ENCODE data around the gene CHST13. TPM values are rescaled to one million over a fixed set of nuclear protein-coding genes. Genes with fewer than 3 reads are reported as not detected.

The CHST13 gene
- polyA plus RNA-seq, 6 donors from 2014 or later: 0.16 to 0.53 TPM; not detected in 4

GRCh38 chr3:126482503-126483255 lies 41.3 kb upstream of the CHST13 start:
- ATAC-seq (ENCODE audit: low read depth in 2 of 2) (no peak), DNase-seq (no peak)
- Mint-ChIP-seq H3K4me1 (peaks cover 10 to 15% (median 10%) of the 10 kb centered on the region in 3 donors), H3K27me3 (peaks cover 4 to 10% (median 6%) of the 10 kb centered on the region in 3 donors), H3K27ac (peak overlapping the region in 1 of 6 donors; percentile 53), H3K9me3 (no peaks in the 10 kb centered on the region), H3K4me3 (no peak overlapping the region), H3K36me3 (no peaks in the 10 kb centered on the region)

GRCh38 chr3:126483321-126483761 lies 40.6 kb upstream of the CHST13 start:
- H3K4me1 Mint-ChIP-seq: peaks cover 10 to 15% (median 10%) of the 10 kb centered on the region in 3 donors
- no peaks in the 10 kb centered on the region for H3K36me3 Mint-ChIP-seq
- H3K27me3 Mint-ChIP-seq: peaks cover 6 to 10% (median 6%) of the 10 kb centered on the region in 3 donors
- ATAC-seq (ENCODE audit: low read depth in 2 of 2): no peak
- H3K9me3 Mint-ChIP-seq: no peaks in the 10 kb centered on the region
- DNase-seq: no peak
- no peak overlapping the region for H3K27ac Mint-ChIP-seq
- no peak overlapping the region for H3K4me3 Mint-ChIP-seq

DNA sequence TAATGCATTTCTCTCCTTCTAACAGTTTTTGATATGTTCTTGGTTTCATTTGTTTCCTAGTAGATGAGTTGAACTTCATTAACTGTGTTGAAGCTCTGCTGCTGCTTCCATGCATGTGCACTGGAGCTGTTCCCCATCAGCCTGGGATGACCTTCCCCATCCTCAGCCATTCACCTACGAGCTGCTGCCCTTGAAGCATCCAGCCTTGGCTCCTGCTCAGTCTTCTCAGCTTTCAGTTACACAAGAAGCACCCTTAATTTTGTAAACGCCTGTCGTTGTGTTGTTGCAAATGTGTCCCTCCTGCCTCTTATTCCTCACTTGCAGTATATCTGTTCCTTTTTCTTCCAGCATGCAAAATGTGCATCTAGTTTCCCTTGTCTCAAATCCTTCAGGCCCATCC lies 39.8 kb upstream of the CHST13 start:
- DNase-seq (no peak), ATAC-seq (ENCODE audit: low read depth in 2 of 2) (no peak)
- Mint-ChIP-seq H3K27ac (no peak overlapping the region), H3K4me3 (no peak overlapping the region), H3K27me3 (peaks cover 6 to 10% (median 7%) of the 10 kb centered on the region in 3 donors), H3K36me3 (no peaks in the 10 kb centered on the region), H3K9me3 (no peaks in the 10 kb centered on the region), H3K4me1 (peaks cover 10 to 15% (median 10%) of the 10 kb centered on the region in 3 donors)

GRCh38 chr3:126484662-126485061 lies 39.3 kb upstream of the CHST13 start:
- peak overlapping the region in 1 of 6 donors; percentile 49 for H3K27ac Mint-ChIP-seq
- no peaks in the 10 kb centered on the region for H3K9me3 Mint-ChIP-seq
- H3K27me3 Mint-ChIP-seq: peaks cover 6 to 10% (median 7%) of the 10 kb centered on the region in 3 donors
- DNase-seq (no peak), ATAC-seq (ENCODE audit: low read depth in 2 of 2) (no peak)
- H3K4me1 Mint-ChIP-seq: peaks cover 10 to 15% (median 10%) of the 10 kb centered on the region in 3 donors
- H3K4me3 Mint-ChIP-seq: no peak overlapping the region
- no peaks in the 10 kb centered on the region for H3K36me3 Mint-ChIP-seq

GRCh38 chr3:126485176-126485897 lies 38.6 kb upstream of the CHST13 start:
- no peak for ATAC-seq (ENCODE audit: low read depth in 2 of 2)
- no peak for DNase-seq
- Mint-ChIP-seq H3K36me3 (no peaks in the 10 kb centered on the region), H3K27ac (peak overlapping the region in 1 of 6 donors; percentile 76), H3K4me1 (peaks cover 10 to 15% (median 10%) of the 10 kb centered on the region in 3 donors), H3K9me3 (no peaks in the 10 kb centered on the region), H3K27me3 (peaks cover 6 to 10% (median 7%) of the 10 kb centered on the region in 3 donors), H3K4me3 (no peak overlapping the region)

GRCh38 chr3:126485956-126486355 lies 38.0 kb upstream of the CHST13 start:
- no peak overlapping the region for H3K4me3 Mint-ChIP-seq
- peak overlapping the region in 1 of 6 donors; percentile 76 for H3K27ac Mint-ChIP-seq

GRCh38 chr3:126486360-126486847 lies 37.6 kb upstream of the CHST13 start:
- H3K36me3 Mint-ChIP-seq: no peaks in the 10 kb centered on the region
- peaks cover 3 to 10% (median 6%) of the 10 kb centered on the region in 3 donors for H3K27me3 Mint-ChIP-seq
- H3K4me1 Mint-ChIP-seq: peaks cover 10 to 15% (median 10%) of the 10 kb centered on the region in 3 donors
- DNase-seq (no peak), ATAC-seq (ENCODE audit: low read depth in 2 of 2) (no peak)
- no peak overlapping the region for H3K27ac Mint-ChIP-seq
- H3K4me3 Mint-ChIP-seq: no peak overlapping the region
- no peaks in the 10 kb centered on the region for H3K9me3 Mint-ChIP-seq

More at GRCh38 chr3:126485956-126486355, 38.0 kb upstream of the CHST13 start:
- DNase-seq (no peak), ATAC-seq (ENCODE audit: low read depth in 2 of 2) (no peak)
- no peaks in the 10 kb centered on the region for H3K9me3 Mint-ChIP-seq
- peaks cover 3 to 10% (median 6%) of the 10 kb centered on the region in 3 donors for H3K27me3 Mint-ChIP-seq
- H3K4me1 Mint-ChIP-seq: peaks cover 10 to 15% (median 10%) of the 10 kb centered on the region in 3 donors
- no peaks in the 10 kb centered on the region for H3K36me3 Mint-ChIP-seq

GRCh38 chr3:126487151-126487771 lies 36.7 kb upstream of the CHST13 start:
- Mint-ChIP-seq H3K9me3 (no peaks in the 10 kb centered on the region), H3K4me1 (peaks cover 10 to 15% (median 10%) of the 10 kb centered on the region in 3 donors), H3K27ac (peak overlapping the region in 1 of 6 donors; percentile 17), H3K36me3 (no peaks in the 10 kb centered on the region), H3K27me3 (peaks cover 3 to 10% (median 6%) of the 10 kb centered on the region in 3 donors), H3K4me3 (no peak overlapping the region)
- DNase-seq: no peak
- no peak for ATAC-seq (ENCODE audit: low read depth in 2 of 2)

DNA sequence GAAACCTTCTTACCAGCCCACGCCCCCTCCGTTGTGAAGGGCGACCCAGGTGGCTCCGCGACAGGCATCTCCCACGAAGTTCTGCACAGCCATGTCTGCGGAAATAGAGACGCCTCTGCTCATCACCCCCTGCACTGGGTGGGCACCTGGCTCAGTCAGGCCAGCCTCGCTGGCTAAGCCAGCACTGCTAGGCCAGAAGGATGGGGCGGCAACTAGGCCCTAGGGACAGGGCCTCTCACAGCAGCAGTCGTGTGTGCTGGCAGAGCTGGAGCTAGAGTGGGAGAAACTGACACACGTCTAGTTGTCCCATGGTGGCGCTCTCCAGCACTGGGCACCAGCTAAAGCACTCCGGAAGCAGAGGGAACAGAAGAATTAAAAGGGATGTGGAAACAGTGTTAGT lies 35.8 kb upstream of the CHST13 start:
- peak overlapping the region in 2 of 6 donors; percentile 9 to 29 for H3K27ac Mint-ChIP-seq

DNA sequence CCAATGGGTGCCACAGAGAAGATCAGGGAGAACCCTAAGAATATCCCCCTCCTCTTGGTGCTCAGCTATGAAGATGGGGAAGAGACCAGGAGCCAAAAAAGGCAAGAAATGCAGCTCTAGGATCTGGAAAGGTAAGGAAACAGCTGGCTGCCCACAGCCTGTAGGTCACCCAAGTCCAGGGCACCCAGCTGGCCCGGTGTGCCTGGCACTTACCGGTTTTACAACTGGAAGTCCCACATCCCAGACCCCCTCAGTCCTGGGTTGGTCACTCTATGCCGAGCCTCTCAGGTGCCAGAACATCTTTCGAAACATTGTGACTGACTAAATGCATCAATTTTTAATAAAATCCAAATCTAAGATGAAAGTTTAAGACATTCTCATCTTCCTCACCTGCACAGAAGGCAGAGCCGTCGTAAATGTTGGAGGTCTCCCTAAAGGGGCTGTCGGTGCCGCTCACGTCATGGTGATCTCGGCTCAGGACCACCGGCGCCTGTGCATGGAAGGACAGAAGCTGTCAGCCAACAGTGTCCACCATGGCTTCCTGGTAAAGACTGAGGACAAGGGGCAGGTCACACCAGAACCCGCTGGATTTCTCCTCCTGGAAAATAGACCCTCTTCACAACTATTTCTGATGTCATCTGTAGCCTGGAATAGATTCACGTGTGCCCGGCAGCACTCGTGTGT lies 34.9 kb upstream of the CHST13 start:
- DNase-seq: no peak
- Mint-ChIP-seq H3K27me3 (peaks cover 3 to 6% (median 5%) of the 10 kb centered on the region in 3 donors), H3K9me3 (no peaks in the 10 kb centered on the region), H3K4me3 (no peak overlapping the region), H3K4me1 (peaks cover 5 to 15% (median 10%) of the 10 kb centered on the region in 3 donors), H3K27ac (no peak overlapping the region), H3K36me3 (no peaks in the 10 kb centered on the region)
- ATAC-seq (ENCODE audit: low read depth in 2 of 2): no peak

More for the DNA sequence above, 35.8 kb upstream of the CHST13 start:
- Mint-ChIP-seq H3K27me3 (peaks cover 3 to 10% (median 6%) of the 10 kb centered on the region in 3 donors), H3K4me1 (peaks cover 5 to 15% (median 10%) of the 10 kb centered on the region in 3 donors), H3K36me3 (no peaks in the 10 kb centered on the region), H3K4me3 (peak overlapping the region in 1 of 8 donors; percentile 35), H3K9me3 (no peaks in the 10 kb centered on the region)
- ATAC-seq (ENCODE audit: low read depth in 2 of 2) (no peak), DNase-seq (no peak)

DNA sequence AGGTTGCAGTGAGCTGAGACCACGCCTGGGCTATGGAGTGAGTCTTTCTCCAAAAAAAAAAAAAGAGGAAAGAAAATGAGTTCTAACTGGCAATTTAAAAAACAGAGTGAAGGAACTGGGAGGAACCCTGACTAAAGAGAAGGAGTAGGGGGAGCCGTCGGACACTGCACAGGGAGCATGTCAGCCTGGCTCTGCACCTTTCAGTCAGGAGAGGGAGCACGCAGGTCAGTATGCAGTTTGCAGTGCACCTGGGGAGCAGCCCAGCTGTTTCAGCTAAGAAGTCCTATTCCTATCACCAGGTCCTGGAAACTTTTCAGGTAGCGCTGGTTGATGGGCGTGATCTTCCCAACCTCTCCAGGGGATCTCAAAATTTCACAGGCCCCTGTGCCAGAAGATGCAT lies 33.3 kb upstream of the CHST13 start:
- ATAC-seq (ENCODE audit: low read depth in 2 of 2): no peak
- Mint-ChIP-seq H3K4me3 (no peak overlapping the region), H3K36me3 (no peaks in the 10 kb centered on the region), H3K4me1 (peaks cover 5 to 15% (median 10%) of the 10 kb centered on the region in 3 donors), H3K27me3 (peaks cover 0 to 3% (median 0%) of the 10 kb centered on the region in 3 donors), H3K27ac (peak overlapping the region in 1 of 6 donors; percentile 21), H3K9me3 (no peaks in the 10 kb centered on the region)
- no peak for DNase-seq

DNA sequence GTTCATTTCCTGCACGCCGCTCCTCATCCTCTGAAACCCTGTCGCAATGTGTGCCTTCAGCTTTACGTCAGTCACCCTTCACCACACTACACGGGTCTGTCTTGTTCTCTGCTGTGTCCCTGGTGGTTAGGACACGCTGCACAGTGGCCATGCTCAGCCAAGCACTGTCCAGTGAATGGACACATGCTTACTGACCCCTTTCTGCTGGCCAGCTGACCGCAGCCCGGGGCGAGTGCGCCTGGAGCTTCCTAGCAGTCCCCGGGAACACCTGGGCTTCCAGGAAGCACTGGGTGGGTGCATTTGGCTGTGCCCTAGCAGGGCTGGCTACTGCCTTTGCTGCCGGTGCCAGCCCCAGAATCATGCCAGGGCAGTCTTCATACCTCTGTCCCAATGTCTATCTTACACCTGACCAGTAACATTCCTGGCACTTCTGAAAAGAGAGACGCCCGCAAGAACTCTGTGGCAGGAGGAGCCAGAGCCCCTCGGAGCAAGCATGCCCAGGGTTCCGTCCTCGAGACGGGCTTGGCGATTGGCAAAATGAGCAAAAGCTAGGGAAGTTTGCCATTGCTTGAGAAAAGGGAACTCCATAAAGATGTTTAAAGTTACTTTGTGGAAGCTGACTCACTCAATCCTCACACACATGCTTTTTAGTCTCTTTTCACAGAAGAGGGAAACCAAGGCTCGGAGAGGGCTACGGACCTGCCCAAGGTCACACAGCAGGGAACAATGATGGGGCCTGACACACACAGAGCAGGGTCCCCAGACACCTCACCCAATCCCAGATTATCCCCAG lies 32.5 kb upstream of the CHST13 start:
- ATAC-seq (ENCODE audit: low read depth in 2 of 2): no peak
- Mint-ChIP-seq H3K4me3 (peak overlapping the region in 1 of 8 donors; percentile 41), H3K27ac (no peak overlapping the region), H3K27me3 (peaks cover 0 to 3% (median 0%) of the 10 kb centered on the region in 3 donors), H3K9me3 (no peaks in the 10 kb centered on the region), H3K36me3 (no peaks in the 10 kb centered on the region), H3K4me1 (peaks cover 3 to 12% (median 8%) of the 10 kb centered on the region in 3 donors)
- DNase-seq: no peak

Measured in naive B cell (primary cell).